Measurements from ENCODE around the gene SND1.
"Not testable (repeated sequence)": the region's sequence is repeated elsewhere in the genome, so short reads cannot be mapped to it uniquely, and the experiment has no call there.

The SND1 gene

GRCh38 chr7:127957886-127958285, 305.9 kb downstream of the SND1 start:
- TF ChIP-seq, protein P1, sequence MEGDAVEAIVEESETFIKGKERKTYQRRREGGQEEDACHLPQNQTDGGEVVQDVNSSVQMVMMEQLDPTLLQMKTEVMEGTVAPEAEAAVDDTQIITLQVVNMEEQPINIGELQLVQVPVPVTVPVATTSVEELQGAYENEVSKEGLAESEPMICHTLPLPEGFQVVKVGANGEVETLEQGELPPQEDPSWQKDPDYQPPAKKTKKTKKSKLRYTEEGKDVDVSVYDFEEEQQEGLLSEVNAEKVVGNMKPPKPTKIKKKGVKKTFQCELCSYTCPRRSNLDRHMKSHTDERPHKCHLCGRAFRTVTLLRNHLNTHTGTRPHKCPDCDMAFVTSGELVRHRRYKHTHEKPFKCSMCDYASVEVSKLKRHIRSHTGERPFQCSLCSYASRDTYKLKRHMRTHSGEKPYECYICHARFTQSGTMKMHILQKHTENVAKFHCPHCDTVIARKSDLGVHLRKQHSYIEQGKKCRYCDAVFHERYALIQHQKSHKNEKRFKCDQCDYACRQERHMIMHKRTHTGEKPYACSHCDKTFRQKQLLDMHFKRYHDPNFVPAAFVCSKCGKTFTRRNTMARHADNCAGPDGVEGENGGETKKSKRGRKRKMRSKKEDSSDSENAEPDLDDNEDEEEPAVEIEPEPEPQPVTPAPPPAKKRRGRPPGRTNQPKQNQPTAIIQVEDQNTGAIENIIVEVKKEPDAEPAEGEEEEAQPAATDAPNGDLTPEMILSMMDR (IDR thresholded peaks at IDR 0.05; ENCODE audit: insufficient read depth, low read length, poor library complexity, severe bottlenecking): no peak
- Histone ChIP-seq H3K4me3 (replicated peaks; ENCODE audit: low read depth, low read length) (no peak overlapping the region), H3K36me3 (ENCODE audit: control insufficient read depth, insufficient read depth, low read length) (peaks cover 2% of the 10 kb centered on the region), H3K27me3 (replicated peaks; ENCODE audit: control insufficient read depth, insufficient read depth, low read length) (no peaks in the 10 kb centered on the region)
- DNase-seq (ENCODE audit: extremely low read depth, insufficient read length): no peak

GRCh38 chr7:127959770-127960169, 307.8 kb downstream of the SND1 start:
- Histone ChIP-seq H3K27me3 (replicated peaks; ENCODE audit: control insufficient read depth, insufficient read depth, low read length) (no peaks in the 10 kb centered on the region), H3K36me3 (ENCODE audit: control insufficient read depth, insufficient read depth, low read length) (peaks cover 2% of the 10 kb centered on the region), H3K4me3 (replicated peaks; ENCODE audit: low read depth, low read length) (no peak overlapping the region)
- TF ChIP-seq, protein P1 (IDR thresholded peaks at IDR 0.05; ENCODE audit: insufficient read depth, low read length, poor library complexity, severe bottlenecking): no peak
- no peak for DNase-seq (ENCODE audit: extremely low read depth, insufficient read length)

GRCh38 chr7:127961786-127962453, 309.9 kb downstream of the SND1 start:
- Histone ChIP-seq H3K36me3 (ENCODE audit: control insufficient read depth, insufficient read depth, low read length) (peaks cover 2% of the 10 kb centered on the region), H3K4me3 (replicated peaks; ENCODE audit: low read depth, low read length) (no peak overlapping the region), H3K27me3 (replicated peaks; ENCODE audit: control insufficient read depth, insufficient read depth, low read length) (no peaks in the 10 kb centered on the region)
- no peak for DNase-seq (ENCODE audit: extremely low read depth, insufficient read length)
- TF ChIP-seq, protein P1 (IDR thresholded peaks at IDR 0.05; ENCODE audit: insufficient read depth, low read length, poor library complexity, severe bottlenecking): no peak

DNA sequence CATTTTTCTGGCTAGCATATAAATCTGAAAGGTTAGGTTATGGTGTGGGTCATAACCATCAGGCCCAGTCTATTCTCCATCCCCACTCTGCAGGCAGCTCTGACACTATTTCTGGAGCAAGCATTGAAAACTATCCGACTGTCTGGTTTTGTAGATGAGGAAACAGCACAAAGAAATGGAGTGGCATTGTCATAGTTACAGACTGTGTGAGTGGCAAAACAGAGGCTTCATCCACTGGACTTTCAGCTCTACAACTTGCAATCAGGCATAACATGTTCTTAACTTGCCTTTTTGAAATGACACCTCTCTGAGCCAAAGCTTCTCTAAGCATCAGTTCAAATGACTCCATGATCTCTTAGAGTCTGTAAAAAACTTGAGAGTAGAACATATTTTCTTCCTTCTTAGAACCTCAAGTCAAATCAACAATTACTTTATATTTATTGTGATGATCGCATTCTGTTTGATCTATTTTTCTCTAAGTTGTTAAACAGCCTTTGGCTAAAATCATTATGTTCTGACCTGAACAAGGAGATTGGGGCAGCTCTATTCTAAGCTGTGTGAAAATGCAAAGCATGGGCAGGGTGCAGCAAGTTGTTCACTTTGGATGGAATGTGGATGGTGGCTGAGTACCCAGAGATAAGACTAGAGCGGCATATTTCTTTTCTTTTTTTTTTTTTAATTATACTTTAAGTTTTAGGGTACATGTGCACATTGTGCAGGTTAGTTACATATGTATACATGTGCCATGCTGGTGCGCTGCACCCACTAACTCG, 310.8 kb downstream of the SND1 start:
- Histone ChIP-seq H3K4me3 (replicated peaks; ENCODE audit: low read depth, low read length) (no peak overlapping the region), H3K36me3 (ENCODE audit: control insufficient read depth, insufficient read depth, low read length) (peaks cover 2% of the 10 kb centered on the region), H3K27me3 (replicated peaks; ENCODE audit: control insufficient read depth, insufficient read depth, low read length) (no peaks in the 10 kb centered on the region)
- no peak for DNase-seq (ENCODE audit: extremely low read depth, insufficient read length)
- TF ChIP-seq, protein P1 (IDR thresholded peaks at IDR 0.05; ENCODE audit: insufficient read depth, low read length, poor library complexity, severe bottlenecking): no peak

GRCh38 chr7:127963850-127964249, 311.9 kb downstream of the SND1 start:
- H3K4me3 ChIP-seq (replicated peaks; ENCODE audit: low read depth, low read length); H3K27me3 ChIP-seq (replicated peaks; ENCODE audit: control insufficient read depth, insufficient read depth, low read length); DNase-seq (ENCODE audit: extremely low read depth, insufficient read length); H3K36me3 ChIP-seq (ENCODE audit: control insufficient read depth, insufficient read depth, low read length): not testable (repeated sequence)

DNA sequence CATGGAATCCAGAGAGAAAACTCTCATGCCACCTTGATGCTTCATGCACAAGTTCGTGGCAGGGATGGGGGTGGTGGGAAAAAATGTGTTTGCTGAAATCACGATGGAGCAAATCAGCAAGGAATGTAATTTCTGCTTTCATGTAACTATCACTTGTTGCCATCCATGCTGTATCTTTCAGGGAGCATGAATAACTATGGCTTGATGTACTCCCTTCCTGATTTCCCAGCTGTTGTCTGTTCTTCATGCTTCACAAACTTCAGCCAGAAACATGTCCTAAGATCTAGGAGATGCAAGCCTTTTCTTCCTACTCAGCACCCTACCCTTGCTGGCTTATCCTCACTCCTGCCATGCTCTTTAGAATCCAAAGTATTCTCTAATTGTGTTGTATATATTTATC, 315.3 kb downstream of the SND1 start:
- Histone ChIP-seq H3K27me3 (replicated peaks; ENCODE audit: control insufficient read depth, insufficient read depth, low read length) (no peaks in the 10 kb centered on the region), H3K36me3 (ENCODE audit: control insufficient read depth, insufficient read depth, low read length) (peaks cover 4% of the 10 kb centered on the region), H3K4me3 (replicated peaks; ENCODE audit: low read depth, low read length) (no peak overlapping the region)
- TF ChIP-seq, protein P1 (IDR thresholded peaks at IDR 0.05; ENCODE audit: insufficient read depth, low read length, poor library complexity, severe bottlenecking): no peak
- no peak for DNase-seq (ENCODE audit: extremely low read depth, insufficient read length)
